Measurements from ENCODE around the gene TAS2R38.
"Not testable (repeated sequence)": the region's sequence is repeated elsewhere in the genome, so short reads cannot be mapped to it uniquely, and the experiment has no call there.

Gene TAS2R38

GRCh38 chr7:141973673-141974072 is at the start of gene TAS2R38:
TSS of gene TAS2R38 (minus strand) at chr7:141973773. CDS start at chr7:141973689, 84 bp downstream.
- no peak for DNase-seq

- DNase-seq = no peak
Observed at GRCh38 chr7:142018154-142018553, 44.6 kb upstream of the TAS2R38 start.

- no peak for DNase-seq
Observed at GRCh38 chr7:142017451-142017850, 43.9 kb upstream of the TAS2R38 start.

GRCh38 chr7:142012825-142013511 is 39.4 kb upstream of the TAS2R38 start:
- no peak for DNase-seq

GRCh38 chr7:142010952-142011548 is 37.5 kb upstream of the TAS2R38 start:
- DNase-seq = no peak

GRCh38 chr7:142009187-142009586 is 35.6 kb upstream of the TAS2R38 start:
- no peak for DNase-seq

GRCh38 chr7:142006577-142006976 is 33.0 kb upstream of the TAS2R38 start:
- DNase-seq = no peak

GRCh38 chr7:142002179-142002578 is 28.6 kb upstream of the TAS2R38 start:
- DNase-seq = no peak

- no peak for DNase-seq
Observed at GRCh38 chr7:142001163-142001874, 27.7 kb upstream of the TAS2R38 start.

GRCh38 chr7:142000244-142000643 is 26.7 kb upstream of the TAS2R38 start:
- DNase-seq = no peak

GRCh38 chr7:141999058-141999623 is 25.6 kb upstream of the TAS2R38 start:
- DNase-seq = no peak

GRCh38 chr7:141993354-141993753 is 19.8 kb upstream of the TAS2R38 start:
- no peak for DNase-seq

- no peak for DNase-seq
Observed at GRCh38 chr7:141992688-141993087, 19.1 kb upstream of the TAS2R38 start.

- DNase-seq = no peak
Observed at GRCh38 chr7:141992156-141992555, 18.6 kb upstream of the TAS2R38 start.

- no peak for DNase-seq
Observed at GRCh38 chr7:141991140-141991539, 17.6 kb upstream of the TAS2R38 start.

GRCh38 chr7:141990011-141990725 is 16.6 kb upstream of the TAS2R38 start:
- no peak for DNase-seq

GRCh38 chr7:141987803-141988202 is 14.2 kb upstream of the TAS2R38 start:
- DNase-seq = not testable (repeated sequence)

GRCh38 chr7:141986923-141987322 is 13.3 kb upstream of the TAS2R38 start:
- DNase-seq = no peak

- not testable (repeated sequence) for DNase-seq
Observed at GRCh38 chr7:141985926-141986325, 12.4 kb upstream of the TAS2R38 start.

- no peak for DNase-seq
Observed at GRCh38 chr7:141979568-141979967, 6.0 kb upstream of the TAS2R38 start.

GRCh38 chr7:141978351-141978750 is 4.8 kb upstream of the TAS2R38 start:
- DNase-seq = no peak

- no peak for DNase-seq
Observed at GRCh38 chr7:141976524-141977245, 3.1 kb upstream of the TAS2R38 start.

All from DMS 273 treated with DMSO at 0.1 percent for 48 hours (cell line).